ENCODE measurements around the gene RANBP3. TPM values are rescaled to one million over a fixed set of nuclear protein-coding genes. Genes with fewer than 3 reads are reported as not detected.

Gene RANBP3
- total and polyA plus RNA-seq, 4 donors: 33.6 to 67.7 (median 54.9) TPM

- Histone ChIP-seq H3K4me1 (ENCODE audit: control insufficient read depth in 5 of 5, insufficient read depth in 5 of 5, low read length in 5 of 5) (peaks cover 0 to 44% (median 24%) of the 10 kb centered on the region in 5 donors), H3K36me3 (ENCODE audit: control insufficient read depth in 4 of 4, insufficient read depth in 4 of 4, low read length in 4 of 4) (peaks cover 10 to 66% (median 36%) of the 10 kb centered on the region in 4 donors), H3K27me3 (ENCODE audit: control insufficient read depth in 3 of 3, insufficient read depth in 3 of 3, low read length in 2 of 3) (no peaks in the 10 kb centered on the region), H3K9ac (ENCODE audit: insufficient read depth in 1 of 2, low read length in 2 of 2) (no peak overlapping the region), H3K4me3 (no peak overlapping the region), H3K9me3 (ENCODE audit: control insufficient read depth in 4 of 4, insufficient read depth in 3 of 4, low read length in 3 of 4) (no peaks in the 10 kb centered on the region), H3K27ac (ENCODE audit: low read depth in 1 of 2, low read length in 1 of 2) (no peak overlapping the region)
- ATAC-seq (ENCODE audit: insufficient read depth, low FRiP score) (no peak), DNase-seq (no peak)
- no peak for TF ChIP-seq CTCF (IDR thresholded peaks at IDR 0.05; ENCODE audit: control extremely low read depth, extremely low read depth)
- 94 to 95% methylated on average over 11 of the region's 11 CpGs for WGBS, 2 donors
Measured at GRCh38 chr19:5931251-5931650, 46.7 kb downstream of the RANBP3 start.

GRCh38 chr19:5929625-5930024, 48.3 kb downstream of the RANBP3 start:
- H3K9ac ChIP-seq (ENCODE audit: insufficient read depth in 1 of 2, low read length in 2 of 2): no peak overlapping the region
- DNase-seq (no peak), ATAC-seq (ENCODE audit: insufficient read depth, low FRiP score) (no peak)
- peaks cover 0 to 27% (median 8%) of the 10 kb centered on the region in 5 donors for H3K4me1 ChIP-seq (ENCODE audit: control insufficient read depth in 5 of 5, insufficient read depth in 5 of 5, low read length in 5 of 5)
- H3K4me3 ChIP-seq: no peak overlapping the region
- no peaks in the 10 kb centered on the region for H3K27me3 ChIP-seq (ENCODE audit: control insufficient read depth in 3 of 3, insufficient read depth in 3 of 3, low read length in 2 of 3)
- no peak overlapping the region for H3K27ac ChIP-seq (ENCODE audit: low read depth in 1 of 2, low read length in 1 of 2)
- 91 to 96% methylated on average over 14 of the region's 14 CpGs for WGBS, 2 donors
- no peaks in the 10 kb centered on the region for H3K9me3 ChIP-seq (ENCODE audit: control insufficient read depth in 4 of 4, insufficient read depth in 3 of 4, low read length in 3 of 4)
- no peak for TF ChIP-seq CTCF (IDR thresholded peaks at IDR 0.05; ENCODE audit: control extremely low read depth, extremely low read depth)
- H3K36me3 ChIP-seq (ENCODE audit: control insufficient read depth in 4 of 4, insufficient read depth in 4 of 4, low read length in 4 of 4): peaks cover 10 to 71% (median 47%) of the 10 kb centered on the region in 4 donors

GRCh38 chr19:5929179-5929578, 48.8 kb downstream of the RANBP3 start:
- DNase-seq: no peak
- H3K27ac ChIP-seq (ENCODE audit: low read depth in 1 of 2, low read length in 1 of 2): no peak overlapping the region
- WGBS, 2 donors: 91 to 93% methylated on average over 13 of the region's 13 CpGs

More at GRCh38 chr19:5929179-5929578, 48.8 kb downstream of the RANBP3 start:
- Histone ChIP-seq H3K4me1 (ENCODE audit: control insufficient read depth in 5 of 5, insufficient read depth in 5 of 5, low read length in 5 of 5) (peaks cover 0 to 23% (median 4%) of the 10 kb centered on the region in 5 donors), H3K27me3 (ENCODE audit: control insufficient read depth in 3 of 3, insufficient read depth in 3 of 3, low read length in 2 of 3) (no peaks in the 10 kb centered on the region), H3K4me3 (no peak overlapping the region), H3K36me3 (ENCODE audit: control insufficient read depth in 4 of 4, insufficient read depth in 4 of 4, low read length in 4 of 4) (peaks cover 13 to 72% (median 52%) of the 10 kb centered on the region in 4 donors), H3K9ac (ENCODE audit: insufficient read depth in 1 of 2, low read length in 2 of 2) (no peak overlapping the region), H3K9me3 (ENCODE audit: control insufficient read depth in 4 of 4, insufficient read depth in 3 of 4, low read length in 3 of 4) (no peaks in the 10 kb centered on the region)
- no peak for TF ChIP-seq CTCF (IDR thresholded peaks at IDR 0.05; ENCODE audit: control extremely low read depth, extremely low read depth)
- ATAC-seq (ENCODE audit: insufficient read depth, low FRiP score): no peak

Measured in lung (tissue), 12 donors.